Endothelial cell of umbilical vein (primary cell): ENCODE data around the gene CBFB. TPM values are rescaled to one million over a fixed set of nuclear protein-coding genes. Genes with fewer than 3 reads are reported as not detected.

Experiments used
- BruUV-seq: library from RNA; stranded (reverse); fragments of 400-500 nt; replicated peaks from 2 replicates; lab custom pipeline; 2021; lab: Mats Ljungman, UMichigan
- CTCF ChIA-PET: fragments of 300-600, 350-600 bp; sonication (Branson Sonifier 250); formaldehyde crosslinking; loops from one replicate; lab custom pipeline; 2021; ENCODE audit warnings: antibody characterized with exemption, inconsistent platforms; lab: Charles Lee
- POLR2A ChIA-PET: fragments of 300-600, 350-600 bp; sonication (Branson Sonifier 250); formaldehyde crosslinking; loops from one replicate; lab custom pipeline; 2021; ENCODE audit warnings: antibody characterized with exemption, inconsistent platforms; lab: Charles Lee
- DNase-seq: peaks from one replicate; pipeline ENCODE4 v3.0.0-alpha.2; 2011; ENCODE audit warnings: low read depth, low spot score
- FAIRE-seq: peaks from 2 replicates; lab custom pipeline; 2011; peaks lifted over from hg19 to GRCh38; lab: Jason Lieb, UNC
- H2AFZ ChIP-seq: 2 replicates; pipeline ENCODE4 v1.6.0; 2012; ENCODE audit warnings: low read depth, low read length, control low read depth, inconsistent platforms
- H3K27ac ChIP-seq: 2 replicates; pipeline ENCODE4 v1.5.1; 2011; ENCODE audit warnings: low read depth, mild to moderate bottlenecking, control low read depth, low read length, moderate library complexity; ENCODE audit not compliant: insufficient read depth
- H3K27me3 ChIP-seq, 2 experiments: 2 replicates each; pipeline versions ENCODE4 v1.6.0 to v1.6.1; 2011; ENCODE audit warnings: low read length in 2 of 2, mixed read lengths in 1 of 2; ENCODE audit not compliant: control insufficient read depth in 2 of 2, insufficient read depth in 2 of 2
- H3K36me3 ChIP-seq, 2 experiments: 2 replicates in 1 of 2; 3 replicates in 1 of 2; pipeline ENCODE4 v1.5.1; 2011; ENCODE audit warnings: low read length in 2 of 2, mild to moderate bottlenecking in 1 of 2, moderate library complexity in 1 of 2; ENCODE audit not compliant: control insufficient read depth in 2 of 2, insufficient read depth in 2 of 2; ENCODE audit errors: extremely low read depth in 1 of 2
- H3K4me1 ChIP-seq: 3 replicates; pipeline ENCODE4 v1.5.1; 2011; ENCODE audit warnings: mild to moderate bottlenecking, low read length; ENCODE audit not compliant: control insufficient read depth, insufficient read depth; ENCODE audit errors: extremely low read depth
- H3K4me2 ChIP-seq: 2 replicates; pipeline ENCODE4 v1.6.1; 2011; ENCODE audit warnings: low read length, control low read depth, mixed read lengths; ENCODE audit not compliant: insufficient read depth
- H3K4me3 ChIP-seq, 3 experiments: fragments of 200-600 bp in 1 of 3; sonication (generic), shearing (Covaris generic) in 1 of 3; replicated peaks in 1 of 3; 2 replicates each; pipeline ENCODE4 v1.5.1; 2011 to 2016; ENCODE audit warnings: control low read depth in 3 of 3, low read length in 3 of 3, mild to moderate bottlenecking in 2 of 3, inconsistent platforms in 1 of 3, low read depth in 1 of 3, moderate library complexity in 1 of 3; ENCODE audit not compliant: insufficient read depth in 1 of 3
- H3K79me2 ChIP-seq: 2 replicates; pipeline ENCODE4 v1.6.0; 2012; ENCODE audit warnings: low read length, inconsistent platforms; ENCODE audit not compliant: control insufficient read depth, insufficient read depth
- H3K9ac ChIP-seq: replicated peaks from 2 replicates; pipeline ENCODE3; 2011; ENCODE audit warnings: low read length, control low read depth; ENCODE audit not compliant: insufficient read depth; ENCODE audit errors: extremely low read depth
- H3K9me1 ChIP-seq: replicated peaks from 3 replicates; pipeline ENCODE4 v1.6.0; 2011; ENCODE audit warnings: mild to moderate bottlenecking, low read length; ENCODE audit not compliant: control insufficient read depth, insufficient read depth; ENCODE audit errors: extremely low read depth
- H3K9me3 ChIP-seq: replicated peaks from 2 replicates; pipeline ENCODE4 v1.5.1; 2012; ENCODE audit warnings: low read length, inconsistent platforms; ENCODE audit not compliant: control insufficient read depth, insufficient read depth
- H4K20me1 ChIP-seq: replicated peaks from 2 replicates; pipeline ENCODE3; 2011; ENCODE audit warnings: mild to moderate bottlenecking, low read length; ENCODE audit not compliant: control insufficient read depth, insufficient read depth; ENCODE audit errors: extremely low read depth
- EZH2 ChIP-seq: IDR thresholded peaks from 2 replicates; pipeline ENCODE4 v1.6.1; 2012; ENCODE audit warnings: borderline replicate concordance, low read depth, mild to moderate bottlenecking, moderate library complexity, low read length, inconsistent platforms; ENCODE audit not compliant: severe bottlenecking
- FOS ChIP-seq: IDR thresholded peaks from 2 replicates; pipeline ENCODE4 v1.6.1; 2011; ENCODE audit warnings: mild to moderate bottlenecking, low read length, moderate library complexity, borderline replicate concordance; ENCODE audit not compliant: insufficient read depth
- GATA2 ChIP-seq: IDR thresholded peaks from 2 replicates; pipeline ENCODE4 v1.7.0; 2011; ENCODE audit warnings: low read depth, mild to moderate bottlenecking, moderate library complexity, mixed read lengths, low read length; ENCODE audit not compliant: insufficient read length, insufficient read depth
- JUN ChIP-seq: IDR thresholded peaks from 2 replicates; pipeline ENCODE4 v1.6.1; 2011; ENCODE audit warnings: borderline replicate concordance, low read depth; ENCODE audit not compliant: insufficient read length, insufficient read depth
- MYC ChIP-seq: IDR thresholded peaks from one replicate; pipeline ENCODE4 v1.6.1; 2011; ENCODE audit warnings: mild to moderate bottlenecking, low read depth, low read length
- POLR2A ChIP-seq: IDR thresholded peaks from 2 replicates; pipeline ENCODE4 v1.6.1; 2012; ENCODE audit warnings: low read depth, mild to moderate bottlenecking, control low read depth, low read length
- POLR2AphosphoS5 ChIP-seq: IDR thresholded peaks from 2 replicates; pipeline ENCODE4 v1.6.1; 2012; ENCODE audit warnings: low read depth, mild to moderate bottlenecking, control low read depth, low read length, moderate library complexity; ENCODE audit not compliant: insufficient read depth
- dilution Hi-C: fragments of 300-500 bp; cut with MboI; formaldehyde crosslinking; loops from one replicate; pipeline ENCODE4 v1.15.0; 2019; ENCODE audit warnings: low sequenced_read_pairs; ENCODE audit not compliant: extremely low pct_ligation_motif_present
- intact Hi-C: fragments of 100-400 bp; cut with micrococcal nuclease; formaldehyde crosslinking; loops from one replicate; pipeline ENCODE4 v1.10.0; 2022
- polyA plus RNA-seq, 4 experiments: library from polyadenylated mRNA; depleted of rRNA in 3 of 4; stranded (reverse) in 3 of 4; unstranded in 1 of 4; fragments of >200 nt; gene quantifications; 2 replicates each; pipeline versions ENCODE4 v1.2.1 to v1.2.3, GENCODE V29; 2011 to 2012; ENCODE audit warnings: missing spikeins in 1 of 4
- total RNA-seq: library from RNA; stranded (reverse); gene quantifications from 2 replicates; pipeline ENCODE4 v1.2.3, GENCODE V29; 2021
- TF ChIP-seq, protein P1 (sequence below), 2 donors: IDR thresholded peaks; 1 replicate in 1 of 2; 2 replicates in 1 of 2; pipeline ENCODE4 v1.5.1; 2011; ENCODE audit warnings: low read length in 2 of 2, mild to moderate bottlenecking in 2 of 2, moderate library complexity in 2 of 2, control low read depth in 1 of 2, inconsistent platforms in 1 of 2, low read depth in 1 of 2; ENCODE audit not compliant: insufficient read depth in 1 of 2; ENCODE audit errors: extremely low read depth in 1 of 2
- TF ChIP-seq, protein P2 (sequence below): IDR thresholded peaks from 2 replicates; pipeline ENCODE4 v1.6.1; 2011; ENCODE audit not compliant: insufficient read depth, insufficient read length

Gene CBFB
- total and polyA plus RNA-seq, 2 donors (not counting 3 experiments of a cell fraction or from before 2014, with no cell fraction given) = 27.8 to 103 TPM

DNA sequence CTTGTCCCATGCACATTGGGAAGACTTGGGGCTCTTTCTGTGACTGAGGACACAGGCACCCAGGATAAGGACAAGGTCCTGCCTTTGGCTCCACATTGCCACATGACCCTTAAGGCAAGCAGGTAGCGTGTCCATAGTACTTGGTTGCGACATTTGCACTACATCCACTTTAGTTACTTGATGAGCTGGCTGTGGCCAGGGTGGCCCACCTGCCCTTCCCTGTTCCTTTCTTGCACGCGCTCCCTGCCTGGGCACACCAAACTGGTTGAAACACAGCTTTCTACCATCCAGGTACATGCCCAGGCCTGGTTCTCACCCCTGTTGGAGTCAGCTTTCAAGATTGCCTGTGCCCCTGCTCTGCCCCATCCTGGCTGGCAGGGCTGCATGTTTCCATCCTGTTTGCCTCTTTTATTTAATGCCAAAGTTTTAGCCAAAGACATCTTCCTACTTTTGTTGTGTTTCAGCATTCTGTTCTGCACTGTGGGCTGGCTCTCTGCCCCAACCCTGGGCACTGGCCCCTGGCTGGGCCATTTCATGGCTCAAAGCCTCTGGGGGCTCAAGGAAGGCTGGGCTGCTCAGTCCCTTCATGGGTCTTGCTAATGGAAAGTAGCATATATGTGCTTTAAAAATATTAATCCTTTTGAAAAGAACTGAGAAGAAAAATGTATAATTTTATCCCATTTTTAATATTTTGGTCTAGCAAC is 118.6 kb downstream of the CBFB start:
- Histone ChIP-seq H3K36me3 (peaks cover 2 to 43% of the 10 kb centered on the region in 2 experiments), H3K4me3 (no peak overlapping the region), H4K20me1 (no peaks in the 10 kb centered on the region), H3K9me1 (no peaks in the 10 kb centered on the region), H3K4me2 (no peak overlapping the region), H3K9ac (no peak overlapping the region), H3K27ac (no peak overlapping the region), H3K79me2 (no peaks in the 10 kb centered on the region), H3K4me1 (peaks cover 3% of the 10 kb centered on the region), H3K9me3 (no peaks in the 10 kb centered on the region), H3K27me3 (peaks cover 0 to 5% of the 10 kb centered on the region in 2 experiments), H2AFZ (no peak overlapping the region)
- ChIA-PET POLR2A (no interaction called here), CTCF (interaction anchor here (1.5 to 1.8 kb wide), 2 partner anchors 8 to 130 kb away, joined by 5 to 7 read pairs; no protein-coding TSS in a partner anchor)
- no peak for FAIRE-seq
- dilution Hi-C loops = no loop called here
- TF ChIP-seq POLR2A = no peak
- TF ChIP-seq, protein P1, sequence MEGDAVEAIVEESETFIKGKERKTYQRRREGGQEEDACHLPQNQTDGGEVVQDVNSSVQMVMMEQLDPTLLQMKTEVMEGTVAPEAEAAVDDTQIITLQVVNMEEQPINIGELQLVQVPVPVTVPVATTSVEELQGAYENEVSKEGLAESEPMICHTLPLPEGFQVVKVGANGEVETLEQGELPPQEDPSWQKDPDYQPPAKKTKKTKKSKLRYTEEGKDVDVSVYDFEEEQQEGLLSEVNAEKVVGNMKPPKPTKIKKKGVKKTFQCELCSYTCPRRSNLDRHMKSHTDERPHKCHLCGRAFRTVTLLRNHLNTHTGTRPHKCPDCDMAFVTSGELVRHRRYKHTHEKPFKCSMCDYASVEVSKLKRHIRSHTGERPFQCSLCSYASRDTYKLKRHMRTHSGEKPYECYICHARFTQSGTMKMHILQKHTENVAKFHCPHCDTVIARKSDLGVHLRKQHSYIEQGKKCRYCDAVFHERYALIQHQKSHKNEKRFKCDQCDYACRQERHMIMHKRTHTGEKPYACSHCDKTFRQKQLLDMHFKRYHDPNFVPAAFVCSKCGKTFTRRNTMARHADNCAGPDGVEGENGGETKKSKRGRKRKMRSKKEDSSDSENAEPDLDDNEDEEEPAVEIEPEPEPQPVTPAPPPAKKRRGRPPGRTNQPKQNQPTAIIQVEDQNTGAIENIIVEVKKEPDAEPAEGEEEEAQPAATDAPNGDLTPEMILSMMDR (IDR thresholded peaks at IDR 0.05; ENCODE audit: extremely low read depth in 1 of 2, insufficient read depth in 1 of 2, low read depth in 1 of 2, low read length in 2 of 2) = no peak
- no peak for TF ChIP-seq JUN
- TF ChIP-seq MYC = no peak
- no peak for TF ChIP-seq FOS
- TF ChIP-seq, protein P2, sequence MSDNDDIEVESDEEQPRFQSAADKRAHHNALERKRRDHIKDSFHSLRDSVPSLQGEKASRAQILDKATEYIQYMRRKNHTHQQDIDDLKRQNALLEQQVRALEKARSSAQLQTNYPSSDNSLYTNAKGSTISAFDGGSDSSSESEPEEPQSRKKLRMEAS = no peak
- no peak for TF ChIP-seq POLR2AphosphoS5
- no peak for TF ChIP-seq EZH2
- no peak for TF ChIP-seq GATA2
- BruUV-seq = no TSS peak
- intact Hi-C loops = no loop called here
- DNase-seq = no peak
